Vagina (tissue), 2 donors: ENCODE measurements around the gene KNDC1.
"Not testable (repeated sequence)": the region's sequence is repeated elsewhere in the genome, so short reads cannot be mapped to it uniquely, and the experiment has no call there.

Source experiments
- POLR2A ChIP-seq, 2 donors: fragments of 450-650 bp; IDR thresholded peaks; one replicate each; pipeline ENCODE4 v1.6.1; 2017; ENCODE audit warnings: antibody characterized with exemption in 2 of 2, mild to moderate bottlenecking in 2 of 2, moderate library complexity in 2 of 2
- TF ChIP-seq, protein P1 (sequence below), 3 experiments: fragments of 450-650 bp in 2 of 3; fragments of 200-600 bp in 1 of 3; sonication (generic) in 1 of 3; IDR thresholded peaks; one replicate each; pipeline ENCODE4 v1.5.1; 2017 to 2019; ENCODE audit warnings: antibody characterized with exemption in 3 of 3, mild to moderate bottlenecking in 2 of 3, moderate library complexity in 2 of 3

DNA sequence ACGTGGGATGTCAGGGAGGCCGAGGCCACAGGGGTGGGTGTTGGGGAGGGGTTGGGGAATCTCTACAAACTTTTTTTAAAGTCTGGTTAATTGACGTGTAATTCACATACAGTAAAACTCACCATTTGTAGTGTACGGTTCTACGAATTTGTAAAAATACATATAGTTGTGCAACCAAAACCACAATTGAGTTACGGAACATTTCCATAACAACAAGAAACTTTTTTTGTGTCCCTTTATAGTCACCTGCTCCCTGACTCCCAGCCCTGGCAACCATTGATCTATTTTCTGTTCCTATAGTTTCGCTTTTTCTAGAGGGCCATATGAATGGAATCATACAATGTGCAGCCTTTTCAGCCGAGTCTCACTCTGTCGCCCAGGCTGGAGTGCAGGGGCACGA is 74.8 kb downstream of the KNDC1 start:
- TF ChIP-seq, protein P1, sequence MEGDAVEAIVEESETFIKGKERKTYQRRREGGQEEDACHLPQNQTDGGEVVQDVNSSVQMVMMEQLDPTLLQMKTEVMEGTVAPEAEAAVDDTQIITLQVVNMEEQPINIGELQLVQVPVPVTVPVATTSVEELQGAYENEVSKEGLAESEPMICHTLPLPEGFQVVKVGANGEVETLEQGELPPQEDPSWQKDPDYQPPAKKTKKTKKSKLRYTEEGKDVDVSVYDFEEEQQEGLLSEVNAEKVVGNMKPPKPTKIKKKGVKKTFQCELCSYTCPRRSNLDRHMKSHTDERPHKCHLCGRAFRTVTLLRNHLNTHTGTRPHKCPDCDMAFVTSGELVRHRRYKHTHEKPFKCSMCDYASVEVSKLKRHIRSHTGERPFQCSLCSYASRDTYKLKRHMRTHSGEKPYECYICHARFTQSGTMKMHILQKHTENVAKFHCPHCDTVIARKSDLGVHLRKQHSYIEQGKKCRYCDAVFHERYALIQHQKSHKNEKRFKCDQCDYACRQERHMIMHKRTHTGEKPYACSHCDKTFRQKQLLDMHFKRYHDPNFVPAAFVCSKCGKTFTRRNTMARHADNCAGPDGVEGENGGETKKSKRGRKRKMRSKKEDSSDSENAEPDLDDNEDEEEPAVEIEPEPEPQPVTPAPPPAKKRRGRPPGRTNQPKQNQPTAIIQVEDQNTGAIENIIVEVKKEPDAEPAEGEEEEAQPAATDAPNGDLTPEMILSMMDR (IDR thresholded peaks at IDR 0.05), result not testable (repeated sequence)
- TF ChIP-seq POLR2A (IDR thresholded peaks at IDR 0.05), result not testable (repeated sequence)
